ENCODE data around the gene BABAM2. TPM values are rescaled to one million over a fixed set of nuclear protein-coding genes. Genes with fewer than 3 reads are reported as not detected.

BABAM2 gene
- total RNA-seq, 1 experiment from 2014 or later = 46.1 TPM

- no peaks in the 10 kb centered on the region for H3K9me2 ChIP-seq (ENCODE audit: insufficient read depth)
- DNase-seq = no peak
These were observed 45.7 kb upstream of the BABAM2 start for GRCh38 chr2:27844821-27845255.

GRCh38 chr2:27847333-27847732, 43.2 kb upstream of the BABAM2 start:
- CTCF ChIA-PET = no interaction called here
- H3F3A ChIP-seq (ENCODE audit: insufficient read depth, low read depth) = no peaks in the 10 kb centered on the region
- POLR2A ChIA-PET (ENCODE audit: unreplicated experiment) = interaction anchor here (0.6 to 0.7 kb wide), 2 partner anchors 9 to 787 kb away, joined by 6 read pairs; no protein-coding TSS in a partner anchor
- no TSS peak for BruUV-seq (replicated peaks)
- H3K4me2 ChIP-seq = no peak overlapping the region
- TF ChIP-seq CTCF (conservative IDR thresholded peaks at IDR 0.05) (no peak), EZH2 (IDR thresholded peaks at IDR 0.05; ENCODE audit: low read depth) (no peak)
- no peak overlapping the region for H3K27ac ChIP-seq
- no peaks in the 10 kb centered on the region for H3K9me3 ChIP-seq (ENCODE audit: insufficient read depth, low read depth)
- H2AFZ ChIP-seq = no peak overlapping the region
- intact Hi-C loops (cut with micrococcal nuclease; ENCODE audit: unreplicated experiment) = no loop called here
- H4K20me1 ChIP-seq (ENCODE audit: insufficient read depth) = no peaks in the 10 kb centered on the region
- H3K36me3 ChIP-seq (ENCODE audit: low read depth) = no peaks in the 10 kb centered on the region
- H3K27me3 ChIP-seq (ENCODE audit: insufficient read depth, low read depth) = no peaks in the 10 kb centered on the region
- DNase-seq = no peak
- no peak overlapping the region for H3K4me3 ChIP-seq
- no peaks in the 10 kb centered on the region for H3K79me2 ChIP-seq (ENCODE audit: low read depth)
- H3K4me1 ChIP-seq (replicated peaks; ENCODE audit: insufficient read depth) = no peaks in the 10 kb centered on the region
- no peaks in the 10 kb centered on the region for H3K9me2 ChIP-seq (ENCODE audit: insufficient read depth)

More at GRCh38 chr2:27844821-27845255, 45.7 kb upstream of the BABAM2 start:
- Histone ChIP-seq H4K20me1 (ENCODE audit: insufficient read depth) (no peaks in the 10 kb centered on the region), H3K4me2 (no peak overlapping the region), H3K27ac (no peak overlapping the region), H2AFZ (no peak overlapping the region), H3K4me3 (no peak overlapping the region), H3K4me1 (replicated peaks; ENCODE audit: insufficient read depth) (no peaks in the 10 kb centered on the region), H3K27me3 (ENCODE audit: insufficient read depth, low read depth) (no peaks in the 10 kb centered on the region), H3F3A (ENCODE audit: insufficient read depth, low read depth) (no peaks in the 10 kb centered on the region), H3K36me3 (ENCODE audit: low read depth) (no peaks in the 10 kb centered on the region), H3K9me3 (ENCODE audit: insufficient read depth, low read depth) (no peaks in the 10 kb centered on the region), H3K79me2 (ENCODE audit: low read depth) (no peaks in the 10 kb centered on the region)
- ChIA-PET POLR2A (ENCODE audit: unreplicated experiment) (no interaction called here), CTCF (no interaction called here)
- no peak for TF ChIP-seq EZH2 (IDR thresholded peaks at IDR 0.05; ENCODE audit: low read depth)
- TF ChIP-seq CTCF (conservative IDR thresholded peaks at IDR 0.05) = no peak
- intact Hi-C loops (cut with micrococcal nuclease; ENCODE audit: unreplicated experiment) = no loop called here
- no TSS peak for BruUV-seq (replicated peaks)

- Histone ChIP-seq H4K20me1 (ENCODE audit: insufficient read depth) (no peaks in the 10 kb centered on the region), H3K9me3 (ENCODE audit: insufficient read depth, low read depth) (no peaks in the 10 kb centered on the region), H3K27ac (no peak overlapping the region), H3K79me2 (ENCODE audit: low read depth) (no peaks in the 10 kb centered on the region), H3K4me2 (no peak overlapping the region), H3F3A (ENCODE audit: insufficient read depth, low read depth) (no peaks in the 10 kb centered on the region; the same call in 1 of the 2 replicates), H2AFZ (no peak overlapping the region), H3K4me3 (no peak overlapping the region), H3K4me1 (replicated peaks; ENCODE audit: insufficient read depth) (peaks cover under 1% of the 10 kb centered on the region; the same call in 1 of the 2 replicates), H3K36me3 (ENCODE audit: low read depth) (no peaks in the 10 kb centered on the region), H3K27me3 (ENCODE audit: insufficient read depth, low read depth) (no peaks in the 10 kb centered on the region), H3K9me2 (ENCODE audit: insufficient read depth) (no peaks in the 10 kb centered on the region)
- BruUV-seq (replicated peaks) = no TSS peak
- no peak for DNase-seq
- ChIA-PET POLR2A (ENCODE audit: unreplicated experiment) (interaction anchor here (0.7 kb wide), 2 partner anchors 27 to 399 kb away, joined by 4 to 14 read pairs; no protein-coding TSS in a partner anchor), CTCF (no interaction called here)
- intact Hi-C loops (cut with micrococcal nuclease; ENCODE audit: unreplicated experiment) = no loop called here
- TF ChIP-seq EZH2 (IDR thresholded peaks at IDR 0.05; ENCODE audit: low read depth) = no peak
- no peak for TF ChIP-seq CTCF (conservative IDR thresholded peaks at IDR 0.05)
These were observed 40.8 kb upstream of the BABAM2 start for GRCh38 chr2:27849558-27850205.
